Measurements from ENCODE around the gene RABGAP1L. TPM values are rescaled to one million over a fixed set of nuclear protein-coding genes. Genes with fewer than 3 reads are reported as not detected.

Gene RABGAP1L
- total RNA-seq, 1 donor from 2014 or later = 30.2 TPM

DNA sequence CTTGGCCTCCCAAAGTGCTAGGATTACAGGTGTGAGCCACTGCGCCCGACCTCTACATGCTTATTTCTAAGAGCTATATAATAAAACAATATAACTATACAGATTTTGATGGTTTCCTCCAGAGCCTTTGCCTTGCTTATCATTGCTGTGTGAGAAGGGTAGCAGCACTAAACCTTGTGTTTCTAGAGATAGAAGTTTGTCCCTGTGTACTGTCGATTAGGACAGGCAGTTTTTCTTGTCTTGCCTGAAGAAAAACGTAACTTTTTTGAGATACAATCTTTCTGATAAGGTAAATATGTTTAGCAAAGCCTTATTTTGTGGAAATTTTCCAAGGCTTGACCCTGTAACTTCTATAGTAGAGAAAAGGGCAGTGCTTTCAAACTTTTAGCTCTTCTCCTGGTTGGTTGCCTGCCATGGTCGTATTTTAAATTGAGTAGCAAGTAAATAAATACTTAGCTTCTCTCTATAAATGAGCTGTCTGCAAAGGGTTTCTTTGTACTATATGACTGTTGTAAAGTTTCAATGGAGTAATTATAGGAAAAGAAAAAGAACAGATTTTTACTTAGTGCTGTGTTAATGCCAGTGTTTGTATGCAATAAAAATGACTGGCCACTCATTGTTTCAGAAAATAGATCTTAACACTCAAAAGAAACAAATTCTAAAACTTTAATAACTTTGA lies 754.0 kb downstream of the RABGAP1L start:
- Mint-ChIP-seq H3K36me3 (ENCODE audit: low read depth, unreplicated experiment) (no peaks in the 10 kb centered on the region), H3K27ac (ENCODE audit: unreplicated experiment) (no peak overlapping the region), H3K27me3 (ENCODE audit: unreplicated experiment) (peaks cover 5% of the 10 kb centered on the region), H3K4me1 (ENCODE audit: unreplicated experiment) (no peaks in the 10 kb centered on the region), H3K9me3 (ENCODE audit: unreplicated experiment) (no peaks in the 10 kb centered on the region), H3K4me3 (ENCODE audit: unreplicated experiment) (no peak overlapping the region)
- TF ChIP-seq, protein P1, sequence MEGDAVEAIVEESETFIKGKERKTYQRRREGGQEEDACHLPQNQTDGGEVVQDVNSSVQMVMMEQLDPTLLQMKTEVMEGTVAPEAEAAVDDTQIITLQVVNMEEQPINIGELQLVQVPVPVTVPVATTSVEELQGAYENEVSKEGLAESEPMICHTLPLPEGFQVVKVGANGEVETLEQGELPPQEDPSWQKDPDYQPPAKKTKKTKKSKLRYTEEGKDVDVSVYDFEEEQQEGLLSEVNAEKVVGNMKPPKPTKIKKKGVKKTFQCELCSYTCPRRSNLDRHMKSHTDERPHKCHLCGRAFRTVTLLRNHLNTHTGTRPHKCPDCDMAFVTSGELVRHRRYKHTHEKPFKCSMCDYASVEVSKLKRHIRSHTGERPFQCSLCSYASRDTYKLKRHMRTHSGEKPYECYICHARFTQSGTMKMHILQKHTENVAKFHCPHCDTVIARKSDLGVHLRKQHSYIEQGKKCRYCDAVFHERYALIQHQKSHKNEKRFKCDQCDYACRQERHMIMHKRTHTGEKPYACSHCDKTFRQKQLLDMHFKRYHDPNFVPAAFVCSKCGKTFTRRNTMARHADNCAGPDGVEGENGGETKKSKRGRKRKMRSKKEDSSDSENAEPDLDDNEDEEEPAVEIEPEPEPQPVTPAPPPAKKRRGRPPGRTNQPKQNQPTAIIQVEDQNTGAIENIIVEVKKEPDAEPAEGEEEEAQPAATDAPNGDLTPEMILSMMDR (IDR thresholded peaks at IDR 0.05; ENCODE audit: unreplicated experiment) = no peak
- DNase-seq (ENCODE audit: low spot score) = no peak

DNA sequence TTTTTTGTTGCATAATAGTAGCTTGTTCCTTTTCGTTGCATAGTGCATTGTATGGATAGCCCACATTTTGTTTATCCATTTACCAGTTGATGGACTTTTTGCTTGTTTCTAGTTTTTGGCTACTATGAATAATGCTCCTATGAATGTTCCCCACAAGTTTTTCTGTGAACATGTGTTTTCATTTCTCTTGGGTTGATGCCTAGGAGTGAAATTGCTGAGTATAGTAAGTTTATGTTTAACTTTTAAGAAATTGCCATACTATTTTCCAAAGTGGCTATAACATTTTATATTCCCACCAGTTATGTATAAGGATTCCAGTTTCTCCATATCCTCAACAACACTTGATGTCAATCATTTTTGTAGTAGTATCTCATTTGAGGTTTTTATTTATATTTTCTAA lies 755.7 kb downstream of the RABGAP1L start:
- Mint-ChIP-seq H3K27ac (ENCODE audit: unreplicated experiment) (no peak overlapping the region), H3K36me3 (ENCODE audit: low read depth, unreplicated experiment) (no peaks in the 10 kb centered on the region), H3K4me1 (ENCODE audit: unreplicated experiment) (no peaks in the 10 kb centered on the region), H3K9me3 (ENCODE audit: unreplicated experiment) (no peaks in the 10 kb centered on the region), H3K4me3 (ENCODE audit: unreplicated experiment) (no peak overlapping the region), H3K27me3 (ENCODE audit: unreplicated experiment) (peaks cover 3% of the 10 kb centered on the region)
- TF ChIP-seq, protein P1 (IDR thresholded peaks at IDR 0.05; ENCODE audit: unreplicated experiment) = no peak
- DNase-seq (ENCODE audit: low spot score) = no peak

DNA sequence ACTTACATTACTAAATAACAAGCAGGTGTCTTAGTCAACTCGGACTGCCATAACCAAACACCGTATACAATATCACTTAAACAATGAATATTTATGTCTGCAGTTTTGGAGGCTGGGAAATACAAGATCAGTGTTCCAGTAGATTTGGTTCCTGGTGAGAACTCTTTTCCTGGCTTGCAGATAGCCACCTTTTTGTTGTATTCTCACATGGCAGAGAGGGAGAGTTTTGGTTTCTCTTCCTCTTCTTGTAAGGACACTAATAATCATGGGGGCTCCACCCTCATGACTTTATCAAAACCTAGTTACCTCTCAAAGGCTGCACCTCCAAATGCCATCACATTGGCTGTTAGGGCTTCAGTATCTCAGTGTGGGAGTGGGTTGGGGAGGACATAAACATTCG lies 757.5 kb downstream of the RABGAP1L start:
- H3K36me3 Mint-ChIP-seq (ENCODE audit: low read depth, unreplicated experiment) = no peaks in the 10 kb centered on the region
- no peak overlapping the region for H3K4me3 Mint-ChIP-seq (ENCODE audit: unreplicated experiment)
- no peak overlapping the region for H3K27ac Mint-ChIP-seq (ENCODE audit: unreplicated experiment)
- H3K4me1 Mint-ChIP-seq (ENCODE audit: unreplicated experiment) = no peaks in the 10 kb centered on the region
- no peak for DNase-seq (ENCODE audit: low spot score)
- TF ChIP-seq, protein P1 (IDR thresholded peaks at IDR 0.05; ENCODE audit: unreplicated experiment) = no peak
- no peaks in the 10 kb centered on the region for H3K9me3 Mint-ChIP-seq (ENCODE audit: unreplicated experiment)
- peaks cover 3% of the 10 kb centered on the region for H3K27me3 Mint-ChIP-seq (ENCODE audit: unreplicated experiment)

DNA sequence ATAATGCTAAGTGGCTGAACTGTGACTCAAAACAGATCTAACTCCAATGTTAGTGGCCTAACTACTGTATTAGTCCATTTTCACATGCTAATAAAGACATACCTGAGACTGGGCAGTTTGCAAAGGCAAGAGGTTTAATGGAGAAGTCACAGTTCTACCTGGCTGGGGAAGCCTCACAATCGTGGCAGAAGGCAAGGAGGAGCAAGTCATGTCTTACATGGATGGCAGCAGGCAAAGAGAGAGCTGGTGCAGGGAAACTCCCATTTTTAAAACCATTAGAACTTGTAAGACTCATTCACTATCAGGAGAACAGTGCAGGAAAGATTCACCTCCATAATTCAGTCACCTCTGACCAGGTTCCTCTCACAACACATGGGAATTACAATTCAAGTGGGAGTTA lies 760.8 kb downstream of the RABGAP1L start:
- H3K4me1 Mint-ChIP-seq (ENCODE audit: unreplicated experiment) = no peaks in the 10 kb centered on the region

DNA sequence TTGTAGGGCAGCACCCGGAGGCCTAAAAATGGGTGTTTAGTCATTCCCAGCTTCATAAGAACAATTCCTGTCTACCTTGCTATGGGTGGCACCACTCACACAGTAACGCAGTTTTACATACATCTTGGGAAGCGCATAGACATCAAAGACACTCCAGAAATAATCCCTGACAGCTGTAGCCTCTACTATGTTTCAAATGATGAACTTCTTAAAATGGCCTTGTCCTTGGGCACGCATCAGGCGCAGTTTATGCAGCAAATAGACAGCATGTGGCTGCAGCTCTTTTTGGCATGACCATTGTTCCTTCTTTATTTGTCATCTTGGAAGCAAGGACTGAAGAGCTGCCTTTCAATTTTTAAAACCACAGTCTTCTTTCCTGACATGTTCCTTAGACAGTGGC lies 762.8 kb downstream of the RABGAP1L start:
- TF ChIP-seq, protein P1 (IDR thresholded peaks at IDR 0.05; ENCODE audit: unreplicated experiment) = no peak
- Mint-ChIP-seq H3K9me3 (ENCODE audit: unreplicated experiment) (no peaks in the 10 kb centered on the region), H3K36me3 (ENCODE audit: low read depth, unreplicated experiment) (no peaks in the 10 kb centered on the region), H3K27me3 (ENCODE audit: unreplicated experiment) (peaks cover 2% of the 10 kb centered on the region), H3K4me3 (ENCODE audit: unreplicated experiment) (no peak overlapping the region), H3K4me1 (ENCODE audit: unreplicated experiment) (no peaks in the 10 kb centered on the region), H3K27ac (ENCODE audit: unreplicated experiment) (no peak overlapping the region)
- DNase-seq (ENCODE audit: low spot score) = no peak

More for the DNA sequence above, 760.8 kb downstream of the RABGAP1L start:
- TF ChIP-seq, protein P1 (IDR thresholded peaks at IDR 0.05; ENCODE audit: unreplicated experiment) = no peak
- H3K4me3 Mint-ChIP-seq (ENCODE audit: unreplicated experiment) = no peak overlapping the region
- DNase-seq (ENCODE audit: low spot score) = no peak
- no peaks in the 10 kb centered on the region for H3K36me3 Mint-ChIP-seq (ENCODE audit: low read depth, unreplicated experiment)
- H3K27me3 Mint-ChIP-seq (ENCODE audit: unreplicated experiment) = no peaks in the 10 kb centered on the region
- no peaks in the 10 kb centered on the region for H3K9me3 Mint-ChIP-seq (ENCODE audit: unreplicated experiment)
- H3K27ac Mint-ChIP-seq (ENCODE audit: unreplicated experiment) = no peak overlapping the region

Measured in endothelial cell (in vitro differentiated cells).